Motor neuron (in vitro differentiated cells): ENCODE data around the gene DDI2. TPM values are rescaled to one million over a fixed set of nuclear protein-coding genes. Genes with fewer than 3 reads are reported as not detected.

ENCODE experiments used
- ATAC-seq, 8 experiments: fragments of 200-7000 bp; cut with Tn5 transposase; replicated peaks in 6 of 8; 2 replicates each; pipeline ENCODE4 v1.8.0; 2021; ENCODE audit warnings: mild to moderate bottlenecking in 8 of 8, moderate library complexity in 8 of 8
- H3K27ac ChIP-seq, 2 donors: fragments of 250-450 bp; sonication (Bioruptor Pico); 2 replicates each; pipeline ENCODE4 v1.9.0; 2021; ENCODE audit warnings: antibody characterized with exemption in 2 of 2, mild to moderate bottlenecking in 2 of 2, moderate library complexity in 1 of 2
- H3K4me1 ChIP-seq, 2 donors: fragments of 250-450 bp; sonication (Bioruptor Pico); replicated peaks in 1 of 2; 2 replicates each; pipeline ENCODE4 v1.6.1; 2021; ENCODE audit warnings: antibody characterized with exemption in 2 of 2, mild to moderate bottlenecking in 2 of 2, moderate library complexity in 1 of 2
- H3K4me3 ChIP-seq, 5 donors: fragments of 250-450 bp; sonication (Bioruptor Pico); 2 replicates each; pipeline ENCODE4 v1.9.0; 2021; ENCODE audit warnings: antibody characterized with exemption in 5 of 5, mild to moderate bottlenecking in 5 of 5, moderate library complexity in 4 of 5
- WGBS, 10 experiments: fragments of 450-650 bp; shearing (Covaris generic); methylation state at CpG; one replicate each; pipeline ENCODE4 v1.0.0; 2022; 5-methylcytosine and 5-hydroxymethylcytosine counted together
- in situ Hi-C, 9 experiments: fragments of 400-800 bp; cut with MboI; loops; one replicate each; pipeline ENCODE4 v1.15.0; 2021; ENCODE audit warnings: low sequenced_read_pairs in 9 of 9, low pct_unique_long_range_greater_than_20kb in 2 of 9; ENCODE audit not compliant: unreplicated experiment in 9 of 9
- total RNA-seq, 8 experiments: library from RNA; unstranded; fragments of 300-600 nt; gene quantifications; 2 replicates each; pipeline versions ENCODE4 v1.2.3 to v1.2.4, GENCODE V29; 2022

Gene DDI2
- total RNA-seq, 8 experiments from 2014 or later: 11.1 to 47.4 (median 17.0) TPM

- Histone ChIP-seq H3K4me3 (peak overlapping the region; percentile 66 to 85 (median 81)), H3K4me1 (peaks cover 14 to 16% of the 10 kb centered on the region in 2 donors), H3K27ac (peak overlapping the region; percentile 71 to 85)
- ATAC-seq: no peak
- 0 to 7% (median 0%) methylated on average over 1 to 8 of the region's 8 CpGs; no CpG with 5 or more reads in 1 of the 10 experiments for WGBS, 10 experiments
- in situ Hi-C loops: no loop called here
Observed at GRCh38 chr1:15618077-15618654, 908 bp downstream of the DDI2 start.

GRCh38 chr1:15618655-15619525 is 1.6 kb downstream of the DDI2 start:
- H3K4me1 ChIP-seq: peaks cover 14 to 16% of the 10 kb centered on the region in 2 donors
- H3K4me3 ChIP-seq: peak overlapping the region; percentile 66 to 85 (median 81)
- in situ Hi-C loops: no loop called here
- H3K27ac ChIP-seq: no peak overlapping the region
- WGBS, 10 experiments: 25 to 83% (median 79%) methylated on average over 5 to 24 of the region's 26 CpGs
- no peak for ATAC-seq

GRCh38 chr1:15620155-15620545 is 2.9 kb downstream of the DDI2 start:
- Histone ChIP-seq H3K27ac (no peak overlapping the region), H3K4me3 (no peak overlapping the region), H3K4me1 (peaks cover 14 to 16% of the 10 kb centered on the region in 2 donors)
- in situ Hi-C loops: no loop called here
- ATAC-seq: no peak
- WGBS, 10 experiments: 0 to 89% (median 85%) methylated on average over 1 of the region's 1 CpG; no CpG with 5 or more reads in 3 of the 10 experiments

GRCh38 chr1:15620902-15621682 is 3.8 kb downstream of the DDI2 start:
- no peak for ATAC-seq
- H3K4me3 ChIP-seq: no peak overlapping the region
- in situ Hi-C loops: no loop called here
- no peak overlapping the region for H3K27ac ChIP-seq
- H3K4me1 ChIP-seq: peaks cover 14 to 16% of the 10 kb centered on the region in 2 donors
- 80 to 100% (median 93%) methylated on average over 2 to 7 of the region's 7 CpGs; no CpG with 5 or more reads in 3 of the 10 experiments for WGBS, 10 experiments

GRCh38 chr1:15621975-15622374 is 4.7 kb downstream of the DDI2 start:
- in situ Hi-C loops: no loop called here
- no peak overlapping the region for H3K27ac ChIP-seq
- ATAC-seq: no peak
- 7 to 93% (median 87%) methylated on average over 1 to 5 of the region's 5 CpGs; no CpG with 5 or more reads in 1 of the 10 experiments for WGBS, 10 experiments
- H3K4me1 ChIP-seq: peaks cover 12% of the 10 kb centered on the region in 2 donors
- H3K4me3 ChIP-seq: no peak overlapping the region

GRCh38 chr1:15622712-15623373 is 5.6 kb downstream of the DDI2 start:
- Histone ChIP-seq H3K4me1 (peaks cover 12% of the 10 kb centered on the region in 2 donors), H3K27ac (no peak overlapping the region), H3K4me3 (no peak overlapping the region)
- ATAC-seq: no peak
- WGBS, 10 experiments: 66 to 100% (median 98%) methylated on average over 1 to 7 of the region's 7 CpGs; no CpG with 5 or more reads in 1 of the 10 experiments
- in situ Hi-C loops: no loop called here

GRCh38 chr1:15623435-15623834 is 6.2 kb downstream of the DDI2 start:
- 78 to 100% (median 88%) methylated on average over 1 to 5 of the region's 6 CpGs; no CpG with 5 or more reads in 3 of the 10 experiments for WGBS, 10 experiments
- Histone ChIP-seq H3K4me1 (peaks cover 11 to 12% of the 10 kb centered on the region in 2 donors), H3K27ac (no peak overlapping the region), H3K4me3 (no peak overlapping the region)
- in situ Hi-C loops: no loop called here
- no peak for ATAC-seq

DNA sequence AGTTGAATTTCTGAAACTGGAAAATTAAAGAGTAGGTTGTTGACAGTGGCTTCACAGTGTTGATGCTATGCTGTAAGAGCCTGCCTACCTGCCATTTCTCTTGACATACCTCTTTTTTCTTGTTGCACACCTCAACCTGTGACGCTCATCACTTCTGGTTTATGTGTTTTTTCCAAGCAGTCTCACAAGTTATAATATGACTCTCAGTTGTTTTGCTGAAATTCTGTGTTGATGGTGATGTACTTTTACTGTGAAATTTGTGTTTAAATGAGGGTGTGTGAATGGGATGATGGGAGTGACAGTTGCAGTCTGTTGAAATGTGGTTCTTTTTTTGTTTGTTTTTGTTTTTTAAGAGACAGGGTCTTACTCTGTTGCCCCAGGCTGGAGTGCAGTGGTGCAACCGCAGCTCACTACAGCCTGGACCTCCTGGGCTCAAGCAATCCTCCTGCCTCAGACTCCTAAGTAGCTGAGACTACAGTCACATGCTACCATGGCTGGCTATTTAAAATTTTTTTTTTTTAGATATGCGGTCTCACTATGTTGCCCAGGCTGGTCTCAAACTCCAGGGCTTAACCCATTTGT is 7.0 kb downstream of the DDI2 start:
- in situ Hi-C loops: no loop called here
- Histone ChIP-seq H3K4me1 (peaks cover 3 to 5% of the 10 kb centered on the region in 2 donors), H3K4me3 (no peak overlapping the region), H3K27ac (no peak overlapping the region)
- no peak for ATAC-seq
- 80 to 100% (median 100%) methylated on average over 1 to 3 of the region's 3 CpGs; no CpG with 5 or more reads in 1 of the 10 experiments for WGBS, 10 experiments

DNA sequence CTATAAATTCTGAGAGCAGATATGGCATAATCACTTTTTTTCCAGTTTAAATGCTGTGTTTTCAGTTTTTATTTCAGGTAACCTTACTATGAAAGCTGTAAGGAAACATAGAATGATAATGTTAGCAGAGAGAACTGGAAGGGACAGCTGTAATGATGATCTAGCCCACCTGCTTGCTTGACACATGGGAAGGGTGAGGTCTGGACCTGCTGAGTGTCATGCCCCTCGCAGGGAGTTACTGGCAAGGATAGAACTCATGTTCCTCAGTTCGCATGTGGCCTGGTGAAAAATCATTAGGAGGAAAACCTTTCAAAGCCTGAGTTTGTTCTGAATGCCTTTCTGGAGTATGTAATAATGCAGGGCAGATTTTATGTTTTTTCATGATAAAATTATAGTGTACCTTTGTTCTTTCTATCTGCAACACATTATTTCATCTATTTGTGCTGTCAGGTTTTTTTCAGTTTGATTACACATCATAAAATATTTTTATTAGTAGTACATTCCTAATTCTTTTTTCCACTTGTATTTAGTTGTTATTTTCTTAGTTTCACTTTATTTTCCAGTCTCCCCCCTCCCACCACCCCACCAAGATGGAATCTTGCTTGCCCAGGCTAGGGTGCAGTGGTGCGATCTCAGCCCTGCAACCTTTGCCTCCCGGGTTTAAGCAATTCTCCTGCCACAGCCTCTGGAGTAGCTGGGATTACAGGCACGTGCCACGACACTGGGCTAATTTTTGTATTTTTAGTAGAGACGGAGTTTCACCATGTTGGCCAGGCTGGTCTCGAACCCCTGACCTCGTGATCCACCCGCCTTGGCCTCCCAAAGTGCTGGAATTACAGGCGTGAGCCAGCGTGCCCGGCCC is 8.0 kb downstream of the DDI2 start:
- no peak overlapping the region for H3K27ac ChIP-seq
- no peak overlapping the region for H3K4me3 ChIP-seq
- 65 to 100% (median 93%) methylated on average over 2 to 13 of the region's 13 CpGs; no CpG with 5 or more reads in 1 of the 10 experiments for WGBS, 10 experiments
- H3K4me1 ChIP-seq: no peaks in the 10 kb centered on the region
- no peak for ATAC-seq
- in situ Hi-C loops: no loop called here

DNA sequence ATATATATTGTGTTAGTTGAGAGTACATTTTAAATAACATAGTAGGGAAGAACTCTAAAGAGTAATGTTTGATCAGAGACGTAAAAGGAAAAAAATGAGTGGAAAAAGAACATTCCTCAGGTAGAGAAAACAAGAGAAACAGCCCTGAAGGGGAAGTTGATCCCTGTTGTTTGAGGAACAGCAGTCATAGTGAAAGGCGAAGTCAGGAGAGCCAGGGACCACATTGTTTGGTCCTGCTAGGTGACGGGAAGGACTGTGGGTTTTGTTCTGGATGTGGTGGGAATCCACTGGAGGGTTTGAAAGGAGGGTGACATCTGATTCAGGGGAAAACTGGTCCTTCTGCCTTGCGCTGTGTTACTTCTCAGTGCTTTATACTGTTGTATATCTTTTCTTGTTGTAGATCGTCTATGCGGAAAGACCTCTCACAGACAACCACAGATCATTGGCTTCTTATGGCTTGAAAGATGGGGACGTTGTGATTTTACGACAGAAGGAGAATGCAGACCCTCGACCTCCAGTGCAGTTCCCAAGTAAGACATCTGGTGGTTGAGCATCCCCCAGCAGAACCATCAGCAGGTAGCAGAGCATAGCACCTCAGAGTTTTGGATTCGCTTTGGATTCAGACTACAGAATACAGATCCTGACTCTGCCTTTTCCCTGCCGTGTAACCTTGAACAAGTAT is 9.2 kb downstream of the DDI2 start:
- no peak for ATAC-seq
- H3K27ac ChIP-seq: no peak overlapping the region

DNA sequence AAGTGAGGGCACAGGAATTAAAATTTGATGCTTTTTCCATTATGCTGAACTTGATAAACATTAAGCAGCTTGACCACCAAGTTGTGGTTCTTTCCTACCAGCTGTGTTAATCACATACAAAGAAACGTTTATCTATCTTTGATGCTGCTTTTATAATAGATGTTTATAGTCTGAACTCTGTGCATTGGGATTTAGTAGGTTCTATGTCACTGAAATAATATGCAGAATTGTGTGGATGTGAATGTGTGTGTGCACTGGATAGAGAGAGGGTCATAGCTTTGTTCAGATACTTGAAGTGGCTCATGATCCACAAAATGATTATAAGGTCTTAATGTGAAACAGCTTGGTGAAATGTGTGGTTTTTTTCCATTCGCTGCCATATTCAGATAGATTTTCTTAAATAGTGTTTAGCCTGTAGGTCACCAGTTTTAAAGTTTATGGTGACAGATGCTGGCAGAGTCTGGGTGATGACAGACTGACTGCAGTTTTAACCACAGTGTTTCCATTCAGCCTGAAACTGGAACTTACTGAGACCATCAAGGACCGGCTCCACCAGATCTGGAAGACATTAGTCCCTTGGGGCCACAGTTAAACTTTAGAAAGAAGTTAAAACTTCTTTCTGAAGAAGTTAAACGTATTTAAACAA is 10.2 kb downstream of the DDI2 start:
- H3K4me1 ChIP-seq: no peaks in the 10 kb centered on the region
- H3K4me3 ChIP-seq: no peak overlapping the region
- peak in 2 of 8 experiments; percentile 31 to 67 for ATAC-seq
- H3K27ac ChIP-seq: no peak overlapping the region
- in situ Hi-C loops: no loop called here
- WGBS, 10 experiments: 14 to 100% (median 73%) methylated on average over 1 to 4 of the region's 4 CpGs

More for the DNA sequence above, 9.2 kb downstream of the DDI2 start:
- H3K4me3 ChIP-seq: no peak overlapping the region
- 84 to 100% (median 90%) methylated on average over 1 to 11 of the region's 11 CpGs for whole genome bisulfite sequencing, 10 experiments
- in situ Hi-C loops: no loop called here
- H3K4me1 ChIP-seq: no peaks in the 10 kb centered on the region
